Activated naive CD4-positive, alpha-beta T cell treated with anti-CD3 and anti-CD28 coated beads, Interleukin-2, amount 50 U/mL, for 24 hours (primary cell): ENCODE results near the gene HMOX2.

Experiments used
- H3K27ac Mint-ChIP-seq: one replicate; pipeline ENCODE4 v1.8.0; 2021; ENCODE audit warnings: mild to moderate bottlenecking, mixed read lengths
- H3K27me3 Mint-ChIP-seq: one replicate; pipeline ENCODE4 v1.8.0; 2021; ENCODE audit warnings: mixed read lengths
- H3K36me3 Mint-ChIP-seq: one replicate; pipeline ENCODE4 v1.8.0; 2021; ENCODE audit warnings: mixed read lengths
- H3K4me1 Mint-ChIP-seq: one replicate; pipeline ENCODE4 v1.8.0; 2021; ENCODE audit warnings: mixed read lengths
- H3K4me3 Mint-ChIP-seq: one replicate; pipeline ENCODE4 v1.8.0; 2021; ENCODE audit warnings: mild to moderate bottlenecking, mixed read lengths
- H3K9me3 Mint-ChIP-seq: one replicate; pipeline ENCODE4 v1.8.0; 2021; ENCODE audit warnings: mixed read lengths

HMOX2 gene

DNA sequence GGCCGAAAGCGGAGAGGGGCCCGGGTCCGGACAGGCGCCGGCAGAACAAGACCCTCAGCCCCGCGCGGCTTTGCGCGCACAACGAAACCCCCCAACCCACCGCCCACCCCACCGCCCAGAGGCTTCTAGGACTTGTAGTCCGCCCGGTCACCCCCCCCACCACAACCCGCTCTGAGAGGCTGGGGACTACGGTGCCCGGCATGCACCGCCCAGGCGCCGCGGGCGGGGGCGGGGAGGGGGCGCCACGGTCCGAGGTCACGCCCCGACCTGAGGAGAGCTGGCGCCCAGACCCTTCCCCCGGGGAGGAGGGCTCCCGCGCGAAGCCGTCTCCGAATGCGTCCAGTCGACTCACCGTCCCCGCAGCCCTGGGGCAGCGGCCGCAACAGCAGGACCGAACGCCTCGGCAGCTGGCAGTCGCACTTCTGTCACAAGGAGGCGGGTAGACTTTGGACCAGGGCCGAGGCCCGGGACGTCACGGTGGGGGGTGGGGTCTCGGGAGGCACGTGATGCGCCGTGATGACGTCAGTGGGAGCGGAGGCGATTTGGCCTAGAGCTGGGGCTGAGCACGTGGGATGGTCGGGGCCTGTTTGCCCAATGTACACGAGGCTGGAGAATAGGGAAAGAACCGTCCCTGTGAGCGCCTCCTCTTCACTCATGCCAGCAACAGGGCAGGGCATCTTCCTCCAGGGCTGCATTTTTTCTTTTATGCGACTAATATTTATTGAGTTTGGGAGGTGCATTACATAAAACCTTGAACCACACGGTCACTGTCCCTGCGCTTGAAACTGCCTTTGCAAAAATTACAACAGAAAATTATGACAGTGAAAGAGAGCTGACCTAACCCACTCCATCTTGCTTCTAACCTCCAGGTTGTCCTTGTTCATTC lies 62.4 kb downstream of the HMOX2 start, which contains the start of gene CDIP1:
Gene CDIP1, minus strand, starts transcription at position 424 of the 886 bp plus-strand sequence. CDS start 24,643 bp downstream, outside the sequence.
- Mint-ChIP-seq H3K9me3 (peaks cover 4% of the 10 kb centered on the region), H3K27ac (peak within 1 kb of the TSS; percentile 86), H3K4me3 (peak within 1 kb of the TSS; percentile 76), H3K27me3 (no peaks in the 10 kb centered on the region), H3K4me1 (peaks cover 40% of the 10 kb centered on the region), H3K36me3 (peaks cover 7% of the 10 kb centered on the region)

DNA sequence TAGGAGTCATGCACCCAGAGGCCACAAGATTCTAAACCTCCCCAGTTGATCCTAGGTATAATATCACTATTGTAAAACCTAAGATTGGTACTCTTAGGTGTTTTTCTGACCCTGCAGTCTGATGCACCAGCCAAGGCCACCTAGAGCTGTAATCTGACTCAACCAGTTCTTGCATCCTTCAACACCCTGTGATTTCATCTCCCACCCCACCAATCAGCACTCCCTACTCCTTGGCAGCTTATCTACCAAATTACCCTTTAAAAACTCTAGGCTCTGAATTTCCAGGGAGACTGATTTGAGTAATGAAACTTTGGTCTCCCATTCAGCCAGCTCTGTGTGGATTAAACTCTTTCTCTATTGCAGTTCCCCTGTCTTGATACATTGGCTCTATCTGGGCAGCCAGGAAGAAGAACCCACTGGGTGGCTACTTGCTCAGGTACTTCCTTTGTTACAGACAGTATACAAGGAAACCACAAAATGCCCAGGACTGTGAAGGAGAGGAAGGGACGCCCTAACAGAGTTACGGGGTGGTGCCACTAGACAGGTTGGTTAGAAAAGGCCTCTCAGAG lies 63.6 kb downstream of the HMOX2 start:
- H3K27ac Mint-ChIP-seq = peak overlapping the region; percentile 27

GRCh38 chr16:4544473-4544872 lies 68.3 kb downstream of the HMOX2 start:
- Mint-ChIP-seq H3K27ac (no peak overlapping the region), H3K4me1 (peaks cover 4% of the 10 kb centered on the region), H3K27me3 (no peaks in the 10 kb centered on the region), H3K9me3 (peaks cover 4% of the 10 kb centered on the region), H3K4me3 (no peak overlapping the region), H3K36me3 (peaks cover 6% of the 10 kb centered on the region)

More for the DNA sequence above, 63.6 kb downstream of the HMOX2 start:
- H3K9me3 Mint-ChIP-seq = peaks cover 4% of the 10 kb centered on the region
- peaks cover 7% of the 10 kb centered on the region for H3K36me3 Mint-ChIP-seq
- H3K27me3 Mint-ChIP-seq = no peaks in the 10 kb centered on the region
- peaks cover 28% of the 10 kb centered on the region for H3K4me1 Mint-ChIP-seq
- no peak overlapping the region for H3K4me3 Mint-ChIP-seq

- Mint-ChIP-seq H3K36me3 (no peaks in the 10 kb centered on the region), H3K4me3 (no peak overlapping the region), H3K9me3 (no peaks in the 10 kb centered on the region)
Observed at GRCh38 chr16:4548124-4548523, 71.9 kb downstream of the HMOX2 start.

DNA sequence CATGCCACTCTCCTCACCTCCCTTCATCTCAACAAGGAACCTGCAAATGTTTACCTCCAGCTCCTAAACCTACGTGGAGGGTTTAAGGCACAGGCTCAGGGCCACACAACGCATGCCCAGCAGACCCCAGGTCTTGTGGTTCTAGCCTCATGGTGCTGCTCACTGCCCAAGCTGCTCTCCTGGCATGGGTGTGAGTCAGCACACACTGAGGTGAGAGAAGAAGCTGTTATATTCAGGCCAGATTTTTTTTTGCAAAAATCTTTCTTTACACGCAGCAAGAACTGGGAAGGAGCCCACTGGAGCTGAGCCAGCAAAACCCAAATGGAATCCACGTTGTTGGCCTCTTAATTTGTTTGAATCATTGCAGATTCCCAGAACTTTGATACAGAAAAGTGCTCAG lies 74.4 kb downstream of the HMOX2 start:
- Mint-ChIP-seq H3K4me1 (peaks cover 7% of the 10 kb centered on the region), H3K27me3 (no peaks in the 10 kb centered on the region), H3K36me3 (no peaks in the 10 kb centered on the region), H3K27ac (peak overlapping the region; percentile 65), H3K9me3 (no peaks in the 10 kb centered on the region), H3K4me3 (no peak overlapping the region)

More at GRCh38 chr16:4548124-4548523, 71.9 kb downstream of the HMOX2 start:
- Mint-ChIP-seq H3K27me3 (no peaks in the 10 kb centered on the region), H3K27ac (no peak overlapping the region), H3K4me1 (peaks cover 7% of the 10 kb centered on the region)

DNA sequence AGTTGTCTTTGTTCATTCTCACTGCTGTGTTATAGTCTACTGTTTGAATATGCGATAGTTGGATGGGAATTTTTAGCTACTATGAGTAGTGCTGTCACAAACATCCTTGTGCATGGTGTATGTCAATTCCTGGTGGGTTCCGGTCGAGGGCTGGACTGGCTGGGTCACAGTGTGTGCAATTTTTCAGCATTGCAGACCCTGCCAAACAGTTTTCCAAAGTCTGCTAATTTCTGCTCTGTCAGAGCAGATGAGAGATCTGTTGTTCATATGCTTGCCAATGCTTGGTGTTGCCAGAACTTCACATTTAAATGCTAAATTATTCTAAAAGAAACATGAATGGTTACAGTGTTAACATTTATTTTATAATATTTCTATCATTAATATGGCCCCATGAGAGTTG lies 76.3 kb downstream of the HMOX2 start:
- no peak overlapping the region for H3K27ac Mint-ChIP-seq
- no peaks in the 10 kb centered on the region for H3K27me3 Mint-ChIP-seq
- H3K36me3 Mint-ChIP-seq = no peaks in the 10 kb centered on the region
- H3K9me3 Mint-ChIP-seq = no peaks in the 10 kb centered on the region
- peaks cover 7% of the 10 kb centered on the region for H3K4me1 Mint-ChIP-seq
- no peak overlapping the region for H3K4me3 Mint-ChIP-seq

GRCh38 chr16:4556112-4556511 lies 79.9 kb downstream of the HMOX2 start, which contains the start of gene C16orf96:
C16orf96 (plus strand) TSS chr16:4556340; CDS start chr16:4556490, 150 bp downstream.
- H3K27me3 Mint-ChIP-seq = no peaks in the 10 kb centered on the region
- H3K4me1 Mint-ChIP-seq = no peaks in the 10 kb centered on the region
- H3K4me3 Mint-ChIP-seq = no peak within 1 kb of the TSS
- H3K27ac Mint-ChIP-seq = no peak within 1 kb of the TSS
- no peaks in the 10 kb centered on the region for H3K9me3 Mint-ChIP-seq
- H3K36me3 Mint-ChIP-seq = no peaks in the 10 kb centered on the region

DNA sequence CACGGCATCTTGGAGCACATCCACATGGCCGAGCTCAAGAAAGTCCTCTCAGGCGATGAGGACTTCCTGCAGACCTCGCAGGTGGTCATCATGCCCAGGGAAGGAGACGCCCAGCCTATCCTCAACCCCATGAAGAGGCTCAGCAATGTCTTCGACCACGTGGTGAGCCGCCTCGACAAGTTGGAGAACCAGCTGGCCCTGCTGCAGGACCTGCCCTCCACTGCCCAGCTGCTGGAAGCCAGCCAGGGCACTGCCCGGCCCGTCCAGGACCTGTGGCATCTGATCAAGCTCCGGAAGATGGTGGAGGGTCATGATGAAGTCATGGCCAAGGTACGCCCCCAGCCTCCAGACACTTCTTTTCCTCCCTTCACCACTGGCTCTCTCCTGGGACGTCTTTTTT lies 80.4 kb downstream of the HMOX2 start:
- Mint-ChIP-seq H3K27me3 (no peaks in the 10 kb centered on the region), H3K4me3 (no peak overlapping the region), H3K4me1 (no peaks in the 10 kb centered on the region), H3K36me3 (no peaks in the 10 kb centered on the region), H3K27ac (no peak overlapping the region), H3K9me3 (no peaks in the 10 kb centered on the region)

GRCh38 chr16:4557973-4558372 lies 81.8 kb downstream of the HMOX2 start:
- no peak overlapping the region for H3K4me3 Mint-ChIP-seq
- H3K27ac Mint-ChIP-seq = no peak overlapping the region
- H3K27me3 Mint-ChIP-seq = no peaks in the 10 kb centered on the region
- H3K4me1 Mint-ChIP-seq = no peaks in the 10 kb centered on the region
- no peaks in the 10 kb centered on the region for H3K36me3 Mint-ChIP-seq
- H3K9me3 Mint-ChIP-seq = no peaks in the 10 kb centered on the region
